HG03354 (cell line): ENCODE measurements around the gene EPB41L4A.

Experiments used
- ATAC-seq: cut with Tn5 transposase; IDR thresholded peaks from one replicate; pipeline ENCODE4 v1.9.1; 2021; ENCODE audit warnings: mild to moderate bottlenecking; ENCODE audit not compliant: unreplicated experiment, poor library complexity, severe bottlenecking

Gene EPB41L4A

GRCh38 chr5:112186401-112186990 lies 232.6 kb downstream of the EPB41L4A start:
- ATAC-seq: peak; percentile 69

DNA sequence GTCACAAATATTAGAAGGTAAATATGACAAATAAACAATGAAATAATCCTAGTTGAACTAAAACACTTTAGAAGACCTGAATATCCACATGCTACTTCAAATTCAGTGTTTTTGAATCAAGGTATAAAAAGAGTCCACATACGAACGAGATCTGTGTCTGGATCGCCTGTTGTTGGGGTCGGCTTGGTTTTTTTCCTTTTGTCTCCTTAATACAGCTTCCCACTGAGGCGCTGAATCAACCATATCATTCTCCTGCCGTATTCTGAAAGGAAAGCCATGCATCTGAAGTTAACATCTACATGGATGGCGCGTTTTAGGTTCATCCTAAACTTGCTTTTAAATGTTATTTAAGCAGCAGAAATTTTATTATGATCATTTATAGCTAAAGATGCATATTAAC lies 235.2 kb downstream of the EPB41L4A start:
- ATAC-seq: no peak

GRCh38 chr5:112183103-112183711 lies 235.9 kb downstream of the EPB41L4A start:
- no peak for ATAC-seq

DNA sequence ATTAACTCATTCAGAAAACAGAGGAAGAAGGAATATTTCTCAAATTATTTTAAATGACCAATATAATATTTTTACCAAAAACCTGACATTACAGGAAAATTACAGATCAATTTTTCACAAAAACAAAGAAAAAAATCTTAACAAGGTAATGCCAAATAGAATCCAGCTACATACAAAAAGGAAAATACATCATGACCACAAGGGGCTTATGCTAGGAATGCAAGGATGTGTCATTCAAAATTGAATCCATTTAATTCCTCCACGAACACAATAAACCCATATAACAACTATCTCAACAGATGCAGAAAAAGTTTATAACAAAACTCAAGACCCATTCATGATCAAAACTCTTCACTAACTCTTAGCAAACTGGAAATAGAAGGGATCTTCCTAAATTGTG lies 239.8 kb downstream of the EPB41L4A start:
- ATAC-seq: no peak

DNA sequence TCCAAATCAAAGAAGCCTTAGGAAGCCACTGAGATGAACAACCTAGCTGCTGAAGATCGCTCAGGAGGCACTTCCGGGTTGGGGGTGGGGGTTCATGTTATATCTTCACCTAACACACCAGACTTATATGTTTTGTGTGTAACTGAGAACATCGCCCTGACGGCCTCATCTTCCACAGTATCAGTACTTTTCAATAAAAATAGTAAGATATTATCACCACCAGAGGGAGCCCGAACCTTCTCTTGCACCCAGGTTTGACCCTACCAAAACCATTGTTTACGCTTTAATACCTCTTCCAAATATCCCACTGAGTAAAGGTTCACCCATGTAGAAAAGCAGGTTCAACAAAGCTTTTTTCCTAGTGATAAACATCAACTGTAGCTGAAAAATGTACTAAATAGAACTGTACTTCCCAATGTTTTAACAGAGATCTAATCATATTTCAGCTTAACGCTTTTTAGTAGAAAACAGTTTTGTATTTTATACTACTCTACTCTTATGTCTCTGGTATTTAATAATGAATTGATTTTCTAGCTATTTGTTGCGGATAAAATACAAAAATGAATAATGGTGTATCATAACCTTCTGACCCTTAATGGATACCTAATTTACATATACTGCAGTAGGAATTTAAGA lies 244.0 kb downstream of the EPB41L4A start:
- ATAC-seq: peak; percentile 85

DNA sequence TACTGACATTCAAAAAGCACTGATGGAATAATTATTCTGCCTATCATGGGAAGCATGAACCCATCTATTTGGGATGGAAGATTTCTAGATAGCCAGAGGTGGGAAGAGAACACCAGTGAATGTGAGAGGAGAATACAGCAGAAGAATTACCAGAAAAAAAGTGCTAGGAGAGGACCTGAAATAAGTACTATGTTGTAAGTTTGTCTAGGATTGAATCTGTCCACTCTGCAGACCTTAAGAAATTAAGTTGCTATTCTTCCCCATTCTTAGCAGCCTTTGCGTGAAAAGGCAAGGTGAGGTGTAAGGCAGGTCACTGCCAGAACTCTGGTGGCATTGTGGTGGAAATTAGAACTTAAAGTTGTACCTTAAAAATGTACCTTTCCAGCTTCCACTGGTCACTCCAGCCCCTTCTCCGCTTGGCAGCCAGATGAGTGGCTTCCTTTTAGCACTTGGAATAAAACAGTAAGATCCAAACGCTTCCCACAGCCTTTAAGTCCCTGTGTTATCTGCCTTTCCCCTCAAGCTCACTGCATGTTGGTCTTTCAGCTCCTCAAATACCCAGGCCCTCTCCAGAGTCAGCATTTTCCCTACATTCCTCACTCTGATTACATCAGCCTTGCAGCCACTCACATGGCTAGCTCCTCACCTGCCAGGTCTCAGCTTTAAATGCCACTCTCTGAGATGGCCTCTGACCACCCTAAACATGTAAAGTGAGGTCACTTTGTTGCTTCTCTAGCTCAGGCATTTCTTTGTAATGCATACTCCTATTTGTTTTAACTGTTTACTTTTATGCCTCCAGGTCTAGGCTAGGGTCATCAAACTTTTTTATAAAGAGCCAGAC lies 253.0 kb downstream of the EPB41L4A start:
- ATAC-seq: no peak

DNA sequence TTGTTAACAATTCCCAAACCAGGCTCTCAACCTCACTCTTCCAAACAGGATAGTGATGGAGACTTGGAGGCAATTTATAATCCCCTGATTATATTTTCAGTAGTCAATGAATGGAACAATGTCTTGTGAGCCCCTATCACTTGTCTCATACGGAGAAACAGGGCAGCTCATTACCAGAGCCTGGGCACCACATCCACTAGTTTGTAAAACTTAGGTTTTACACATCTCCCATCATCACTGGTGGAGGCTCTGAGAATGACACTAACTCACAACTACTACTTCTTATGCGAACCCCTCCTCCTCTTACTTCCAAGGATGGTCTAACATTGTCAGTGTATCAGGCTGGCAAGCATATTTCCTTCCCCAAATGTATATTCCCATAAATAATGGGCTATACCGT lies 253.7 kb downstream of the EPB41L4A start:
- ATAC-seq: no peak

GRCh38 chr5:112163435-112163834 lies 255.6 kb downstream of the EPB41L4A start:
- ATAC-seq: no peak

DNA sequence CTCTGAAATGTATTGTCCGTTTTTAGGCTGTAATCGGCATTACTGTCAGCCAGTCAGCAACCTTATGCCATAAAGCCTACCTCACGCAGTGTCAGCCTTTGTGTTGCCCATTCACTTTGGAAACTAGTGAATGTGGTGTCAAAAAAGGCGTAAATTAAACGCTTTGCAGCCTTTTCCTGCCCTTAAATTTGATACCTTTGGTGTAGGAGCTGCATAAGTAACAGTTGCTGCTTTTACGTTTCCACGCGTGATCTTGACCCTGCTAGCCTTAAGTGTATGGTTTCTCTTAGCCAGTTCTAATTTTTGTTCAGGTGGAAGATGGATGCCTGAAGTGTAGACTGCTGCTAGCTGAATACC lies 257.7 kb downstream of the EPB41L4A start:
- peak; percentile 3 for ATAC-seq

DNA sequence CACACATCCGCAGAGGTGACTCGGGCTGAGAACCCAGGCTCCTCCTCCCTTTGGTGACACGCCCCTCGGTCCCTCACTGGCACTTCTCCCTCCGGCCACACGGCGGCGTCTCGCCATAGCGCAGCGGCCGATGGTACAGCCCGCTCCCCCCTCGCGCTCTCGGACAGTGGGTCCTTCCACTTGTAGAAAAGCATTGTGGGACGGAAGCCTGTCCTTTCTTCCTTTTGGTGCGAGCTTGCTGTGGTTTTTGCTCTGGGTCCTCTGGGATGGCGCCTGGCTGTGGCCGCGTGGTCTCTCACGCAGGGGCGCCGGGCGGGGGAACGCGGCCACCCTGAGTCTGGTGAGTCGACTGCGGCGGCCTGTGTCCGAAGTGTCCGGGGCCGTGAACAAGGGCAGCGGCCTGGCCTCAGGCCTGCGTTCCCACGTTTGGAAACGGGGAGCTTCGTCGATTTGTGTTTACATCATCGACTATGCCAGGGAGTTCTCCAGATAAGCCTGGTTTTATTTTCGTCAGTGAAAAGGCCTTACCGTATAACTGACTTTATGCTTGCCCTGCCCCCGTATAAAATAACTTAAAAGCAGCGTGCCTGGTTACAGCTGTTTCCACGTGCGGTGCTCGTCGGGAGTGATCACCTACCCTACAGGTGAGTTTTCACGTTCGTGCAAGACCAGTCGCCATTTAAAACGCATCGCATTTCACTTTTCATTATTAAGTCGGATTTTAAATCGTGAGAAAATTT lies 258.3 kb downstream of the EPB41L4A start:
- peak; percentile 98 for ATAC-seq

DNA sequence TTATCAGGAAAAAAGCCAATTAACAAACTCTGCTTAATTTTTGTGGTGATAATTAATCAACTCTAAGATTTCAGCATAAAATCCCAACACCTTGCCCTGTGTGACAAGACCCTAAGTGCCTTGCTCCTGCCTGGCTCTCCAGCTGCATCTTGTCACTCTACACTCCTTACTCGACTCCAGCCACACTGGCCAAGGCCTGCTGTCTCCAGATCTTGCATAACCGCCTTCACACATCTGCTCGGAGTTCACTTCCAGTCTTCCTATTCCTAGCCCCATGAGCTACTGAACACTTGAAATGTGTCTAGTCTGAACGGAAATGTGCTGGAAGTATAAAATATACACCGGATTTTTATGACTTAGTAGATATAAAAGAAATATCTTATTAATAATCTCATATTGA lies 259.6 kb downstream of the EPB41L4A start:
- ATAC-seq: no peak

- ATAC-seq: no peak
Observed at GRCh38 chr5:112156211-112156610, 262.9 kb downstream of the EPB41L4A start.

GRCh38 chr5:112154940-112155686 lies 264.0 kb downstream of the EPB41L4A start:
- ATAC-seq: no peak

GRCh38 chr5:112149727-112150126 lies 269.4 kb downstream of the EPB41L4A start:
- ATAC-seq: no peak

DNA sequence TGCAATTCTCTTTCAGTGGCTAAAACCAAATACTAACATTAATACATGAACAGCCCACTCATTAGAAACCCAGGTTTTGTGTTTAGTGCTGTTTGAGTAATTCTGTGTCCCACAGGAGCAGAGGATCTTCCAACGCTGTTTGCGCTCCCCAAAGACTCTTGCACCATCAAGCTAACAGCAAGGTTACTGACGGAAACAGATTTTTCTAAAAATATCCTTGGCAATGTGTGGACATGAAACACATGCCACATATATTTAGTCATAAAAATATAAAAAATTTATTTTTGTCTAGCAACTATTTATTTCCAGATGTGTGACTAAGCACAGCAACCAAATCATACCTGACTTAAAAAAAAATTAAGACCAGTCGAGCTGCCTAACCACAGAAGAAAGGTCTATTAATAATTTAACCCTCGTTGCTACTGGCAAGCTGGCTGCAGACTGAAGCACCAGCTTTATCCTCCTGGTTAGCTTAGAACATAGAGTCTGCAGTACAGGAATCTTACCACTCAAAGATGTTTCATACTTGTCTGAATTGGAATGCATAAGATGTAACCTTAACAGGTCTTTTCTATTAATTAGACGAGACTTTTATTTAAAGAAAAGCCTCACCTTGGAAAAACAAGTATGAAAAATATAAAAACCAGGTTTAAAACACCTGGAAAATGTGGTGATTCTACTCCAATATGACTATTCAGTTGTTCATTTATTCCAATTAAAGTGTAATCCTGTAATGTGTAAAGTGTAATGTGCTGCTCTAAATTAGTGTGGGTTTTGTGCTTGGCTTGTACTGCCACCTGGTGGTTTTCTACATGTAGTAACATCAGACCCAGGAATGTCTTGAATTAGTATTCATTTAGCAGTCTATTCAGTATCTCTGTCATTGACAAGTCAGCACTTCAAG lies 272.5 kb downstream of the EPB41L4A start:
- ATAC-seq: peak; percentile 82

- ATAC-seq: no peak
Observed at GRCh38 chr5:112143690-112144089, 275.4 kb downstream of the EPB41L4A start.

DNA sequence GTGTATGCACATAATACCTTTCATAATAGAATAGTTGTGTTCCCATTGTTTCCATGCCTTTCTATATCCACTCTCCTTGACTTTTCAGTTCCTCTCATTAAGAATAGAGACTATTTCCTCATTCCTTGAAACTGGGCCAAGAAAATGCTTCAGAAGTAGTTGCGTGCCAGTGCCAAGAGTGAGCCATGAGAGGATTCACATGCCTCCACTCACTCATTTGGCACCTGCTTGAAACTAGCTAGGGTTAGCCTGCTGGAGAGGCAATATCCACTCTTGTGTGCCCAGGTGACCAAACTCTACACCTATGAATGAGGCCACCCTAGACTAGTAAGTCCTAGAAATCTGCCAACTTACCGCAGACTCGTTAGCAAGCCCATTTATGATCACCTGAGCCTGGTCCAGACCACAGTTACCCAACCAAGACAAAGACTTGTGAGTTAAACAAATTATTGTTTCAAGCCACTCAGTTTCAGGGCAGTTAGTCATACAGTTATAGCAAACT lies 276.3 kb downstream of the EPB41L4A start:
- peak; percentile 42 for ATAC-seq

DNA sequence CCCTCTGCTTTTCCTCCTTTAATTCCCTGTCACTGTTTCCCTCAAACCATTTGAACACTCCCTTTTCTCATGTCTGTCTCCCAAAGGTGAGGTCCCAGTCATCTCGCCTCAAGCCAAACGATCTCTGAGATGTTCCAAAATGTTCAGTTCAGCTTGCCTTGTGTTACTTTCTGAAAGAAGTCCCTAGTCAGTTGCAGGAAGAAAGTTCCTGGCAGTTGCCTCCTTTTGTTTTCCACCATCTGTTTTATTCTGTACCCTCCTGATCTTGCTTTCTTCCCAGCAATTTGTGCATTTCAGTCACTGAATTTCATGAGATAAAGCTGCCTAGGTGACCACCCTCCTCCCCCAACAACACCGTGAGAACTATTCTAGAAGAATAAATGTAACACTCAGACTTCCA lies 277.5 kb downstream of the EPB41L4A start:
- no peak for ATAC-seq
